SK-MEL-5 (cell line): Measurements from ENCODE around the gene SLC25A41. TPM values are rescaled to one million over a fixed set of nuclear protein-coding genes. Genes with fewer than 3 reads are reported as not detected.
A peak's percentile ranks its signal among the peaks of the same experiment; 100 is the strongest.
"Not testable (repeated sequence)": the region's sequence is repeated elsewhere in the genome, so short reads cannot be mapped to it uniquely, and the experiment has no call there.

Experiments
- DNase-seq: peaks from one replicate; pipeline ENCODE4 v3.0.0-alpha.2; 2016; ENCODE audit warnings: low read depth, low spot score
- in situ Hi-C: cut with HindIII; loops from 2 replicates; pipeline ENCODE4 v1.10.0; 2016; ENCODE audit warnings: low sequenced_read_pairs, high pct_unique_total_duplicates, low pct_unique_long_range_greater_than_20kb
- total RNA-seq: library from RNA; depleted of rRNA; stranded (reverse); fragments of >200 nt; shearing (Covaris generic); gene quantifications from 2 replicates; pipeline ENCODE4 v1.2.3, GENCODE V29; 2014

SLC25A41 gene
- total RNA-seq, 1 experiment from 2014 or later: 0.13 TPM

GRCh38 chr19:6440905-6441304, 7.3 kb upstream of the SLC25A41 start:
- in situ Hi-C loops: no loop called here
- no peak for DNase-seq

- in situ Hi-C loops: no loop called here
- DNase-seq: no peak
Observed at GRCh38 chr19:6439743-6440142, 6.2 kb upstream of the SLC25A41 start.

- DNase-seq: no peak
- in situ Hi-C loops: no loop called here
Observed at GRCh38 chr19:6433165-6433564, 398 bp downstream of the SLC25A41 start.

- no peak for DNase-seq
- in situ Hi-C loops: no loop called here
Observed at GRCh38 chr19:6431891-6432290, 1.7 kb downstream of the SLC25A41 start.

GRCh38 chr19:6429419-6430221, 3.9 kb downstream of the SLC25A41 start:
- in situ Hi-C loops: no loop called here
- no peak for DNase-seq

- DNase-seq, in situ Hi-C loops: not testable (repeated sequence)
Observed at GRCh38 chr19:6428692-6429418, 4.7 kb downstream of the SLC25A41 start.

- in situ Hi-C loops: no loop called here
- DNase-seq: no peak
Observed at GRCh38 chr19:6427131-6427530, 6.4 kb downstream of the SLC25A41 start.

GRCh38 chr19:6425732-6426620, 7.6 kb downstream of the SLC25A41 start:
- in situ Hi-C loops: no loop called here
- DNase-seq: peak; percentile 33

GRCh38 chr19:6424939-6425731, 8.4 kb downstream of the SLC25A41 start:
- peak; percentile 99 for DNase-seq
- in situ Hi-C loops: no loop called here

GRCh38 chr19:6424195-6424938, 9.2 kb downstream of the SLC25A41 start, which contains the start of gene KHSRP:
Gene KHSRP, minus strand, starts transcription at chr19:6424811. Its CDS starts 110 bp downstream, at chr19:6424701.
- in situ Hi-C loops: no loop called here
- no peak for DNase-seq

- DNase-seq: peak; percentile 62
- in situ Hi-C loops: no loop called here
Observed at GRCh38 chr19:6423499-6424194, 9.9 kb downstream of the SLC25A41 start.

- in situ Hi-C loops: no loop called here
- DNase-seq: no peak
Observed at GRCh38 chr19:6421075-6422014, 12.2 kb downstream of the SLC25A41 start.

- in situ Hi-C loops: no loop called here
- DNase-seq: no peak
Observed at GRCh38 chr19:6418562-6418932, 15.0 kb downstream of the SLC25A41 start.

- in situ Hi-C loops: no loop called here
- DNase-seq: peak; percentile 45
Observed at GRCh38 chr19:6417713-6418561, 15.6 kb downstream of the SLC25A41 start.
